Measurements from ENCODE around the gene TOX2. TPM values are rescaled to one million over a fixed set of nuclear protein-coding genes. Genes with fewer than 3 reads are reported as not detected.

TOX2 gene
- total RNA-seq, 1 experiment from 2014 or later: 25.4 TPM

GRCh38 chr20:43916073-43916880 is 1.6 kb downstream of the TOX2 start:
- DNase-seq (ENCODE audit: low read depth): peak; percentile 81

DNA sequence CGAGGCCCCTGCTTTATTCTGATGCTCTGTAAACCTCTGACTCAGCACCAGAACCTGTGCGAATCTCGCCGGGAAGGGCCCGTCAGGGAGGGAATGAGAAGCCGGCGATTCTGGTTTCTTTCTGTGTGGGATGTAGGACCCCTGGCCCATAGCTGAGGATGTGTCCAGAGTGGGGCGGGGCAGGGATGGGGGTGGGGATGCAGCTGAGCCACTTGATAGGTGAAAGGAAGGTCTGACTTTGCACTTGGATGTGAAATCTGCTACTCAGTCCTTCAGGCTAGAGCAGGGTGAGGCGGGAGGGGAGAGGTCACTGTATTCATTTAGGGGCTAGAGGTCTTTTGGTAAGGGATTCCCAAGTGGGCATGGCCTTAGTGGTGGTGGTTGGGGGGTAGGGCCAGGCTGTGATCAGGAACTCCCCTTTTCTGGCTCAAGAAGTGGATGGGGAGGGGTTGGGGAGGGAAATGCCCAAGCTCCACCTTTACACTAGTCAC is 2.3 kb downstream of the TOX2 start:
- peak; percentile 57 for DNase-seq (ENCODE audit: low read depth)

DNA sequence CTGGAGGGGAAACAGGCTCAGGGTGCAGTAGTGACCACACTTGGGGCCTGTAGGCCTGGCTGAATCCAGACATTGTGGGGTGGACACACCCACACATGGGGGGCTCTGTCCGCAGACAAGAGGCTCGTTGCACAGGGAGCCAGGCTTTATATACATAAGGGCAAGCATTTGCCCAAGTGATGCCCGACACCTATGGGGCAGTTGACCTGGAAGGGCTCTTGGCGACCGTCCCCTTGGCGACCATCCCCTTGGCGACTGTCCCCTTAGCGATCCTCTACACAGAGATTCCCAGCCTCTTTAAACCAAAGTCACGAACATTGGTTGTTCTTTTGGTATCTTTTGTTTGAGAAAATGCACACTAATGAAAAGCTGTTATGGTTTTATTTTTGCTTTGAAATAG is 2.7 kb downstream of the TOX2 start:
- no peak for DNase-seq (ENCODE audit: low read depth)

DNA sequence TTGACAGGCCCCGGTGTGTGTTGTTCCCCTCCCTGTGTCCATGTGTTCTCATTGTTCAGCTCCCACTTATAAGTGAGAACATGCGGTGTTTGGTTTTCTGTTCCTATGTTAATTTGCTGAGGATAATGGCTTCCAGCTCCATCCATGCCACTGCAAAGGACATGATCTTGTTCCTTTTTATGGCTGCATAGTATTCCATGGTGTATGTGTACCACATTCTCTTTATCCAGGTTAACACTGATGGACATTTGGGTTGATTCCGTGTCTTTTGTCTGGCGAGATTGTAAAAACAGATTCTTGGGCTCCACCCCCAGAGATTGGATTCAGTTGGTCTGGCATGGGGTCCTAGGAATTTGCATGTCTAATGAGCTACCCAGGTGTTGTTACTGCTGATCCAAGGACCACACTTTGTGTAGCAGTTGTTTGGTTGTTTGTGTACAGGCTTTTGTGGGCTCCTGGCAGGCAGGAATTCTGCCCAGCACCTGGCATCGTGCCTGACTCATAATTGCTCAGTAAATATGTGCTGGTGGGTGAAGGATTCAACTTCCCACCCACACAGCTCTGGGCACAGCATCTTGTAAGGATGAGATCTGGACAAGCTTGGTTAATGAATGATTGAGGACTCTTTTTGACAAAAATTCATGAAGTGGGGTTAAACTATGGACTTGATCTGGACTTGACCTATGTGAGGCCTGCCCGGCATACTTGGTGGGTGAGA is 5.2 kb downstream of the TOX2 start:
- peak; percentile 53 for DNase-seq (ENCODE audit: low read depth)

DNA sequence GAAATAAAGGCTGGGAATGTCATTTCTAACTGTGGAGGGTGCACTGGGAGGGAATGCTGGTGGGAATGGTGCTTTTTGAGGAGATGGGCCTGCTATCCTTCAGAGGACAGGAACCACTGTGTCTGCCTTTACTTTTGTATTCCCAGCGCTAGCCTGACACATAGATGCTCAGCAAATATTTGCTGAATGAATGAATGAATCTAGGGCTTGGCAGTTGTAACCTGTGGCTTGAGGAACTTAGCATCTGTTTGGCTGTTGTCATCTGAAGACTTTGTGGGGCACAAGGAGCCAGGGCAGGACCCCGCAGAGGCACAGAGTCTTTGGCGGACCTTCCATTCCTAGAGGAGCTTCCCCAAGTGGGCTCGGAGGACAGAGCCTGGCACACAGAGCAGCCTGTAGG is 6.1 kb downstream of the TOX2 start:
- no peak for DNase-seq (ENCODE audit: low read depth)

- DNase-seq (ENCODE audit: low read depth): no peak
Measured at GRCh38 chr20:43921227-43921780, 6.7 kb downstream of the TOX2 start.

DNA sequence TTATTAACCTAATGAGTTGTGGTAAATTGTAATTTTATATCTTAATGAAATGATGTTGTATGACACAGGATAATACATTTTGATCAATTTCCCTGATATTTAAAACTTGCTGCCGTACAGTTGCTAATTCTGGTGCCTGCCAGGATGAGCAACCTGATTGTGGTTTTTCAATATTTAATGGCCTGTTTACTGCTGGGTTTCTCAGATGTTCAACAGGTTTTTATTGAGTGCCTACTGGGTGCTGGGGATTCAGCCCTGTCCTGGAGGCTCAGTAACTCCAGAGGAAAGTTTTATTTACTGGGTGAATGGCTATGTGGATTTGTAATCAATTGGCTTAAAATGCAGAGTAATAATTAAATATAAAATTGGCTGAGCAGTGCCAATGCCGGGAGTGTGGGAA is 8.0 kb downstream of the TOX2 start:
- DNase-seq (ENCODE audit: low read depth): no peak

DNA sequence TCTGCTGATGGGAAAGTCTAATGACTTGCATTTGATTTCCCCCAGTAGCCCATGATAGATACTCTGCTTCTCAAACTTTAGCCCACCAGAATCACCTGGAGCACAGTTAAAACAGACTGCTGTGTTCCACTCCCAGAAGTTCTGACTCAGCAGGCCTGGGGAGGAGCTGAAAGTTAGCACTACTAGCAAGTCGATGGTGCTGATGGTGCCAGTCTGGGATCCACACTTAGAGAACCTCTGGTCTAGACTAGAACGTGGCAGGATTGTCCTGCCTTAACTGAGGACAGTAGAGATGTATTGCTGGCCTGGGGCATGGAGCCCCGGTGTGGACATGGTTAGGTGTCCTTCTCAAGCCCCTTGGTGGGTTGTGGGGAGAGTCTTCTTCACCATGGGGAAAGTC is 8.7 kb downstream of the TOX2 start:
- DNase-seq (ENCODE audit: low read depth): no peak

DNA sequence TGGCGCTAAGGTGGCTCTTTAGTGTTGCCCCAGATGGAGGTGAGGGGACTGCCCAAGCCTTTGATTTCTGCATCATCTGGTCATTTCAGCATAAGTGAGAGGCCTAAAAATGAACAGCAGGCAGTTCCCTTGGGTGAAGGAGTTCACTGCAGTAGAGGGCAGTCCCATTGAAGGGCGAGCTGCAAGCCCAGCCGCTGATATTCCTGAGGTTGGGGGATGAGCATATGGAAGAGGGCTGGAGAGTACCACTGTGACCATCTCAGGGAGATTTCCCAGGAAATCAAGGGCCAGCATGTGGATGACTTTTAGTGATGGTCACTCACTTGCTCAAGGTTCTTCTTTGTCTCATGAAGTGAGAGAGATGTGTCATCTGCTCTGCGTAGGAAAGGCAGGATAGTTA is 9.3 kb downstream of the TOX2 start:
- DNase-seq (ENCODE audit: low read depth): no peak

GRCh38 chr20:43925215-43925614 is 10.6 kb downstream of the TOX2 start:
- DNase-seq (ENCODE audit: low read depth): peak; percentile 92

- DNase-seq (ENCODE audit: low read depth): peak; percentile 88
Measured at GRCh38 chr20:43925801-43926200, 11.1 kb downstream of the TOX2 start.

GRCh38 chr20:43926287-43927050 is 11.8 kb downstream of the TOX2 start:
- DNase-seq (ENCODE audit: low read depth): no peak

GRCh38 chr20:43931976-43932375 is 17.3 kb downstream of the TOX2 start:
- no peak for DNase-seq (ENCODE audit: low read depth)

DNA sequence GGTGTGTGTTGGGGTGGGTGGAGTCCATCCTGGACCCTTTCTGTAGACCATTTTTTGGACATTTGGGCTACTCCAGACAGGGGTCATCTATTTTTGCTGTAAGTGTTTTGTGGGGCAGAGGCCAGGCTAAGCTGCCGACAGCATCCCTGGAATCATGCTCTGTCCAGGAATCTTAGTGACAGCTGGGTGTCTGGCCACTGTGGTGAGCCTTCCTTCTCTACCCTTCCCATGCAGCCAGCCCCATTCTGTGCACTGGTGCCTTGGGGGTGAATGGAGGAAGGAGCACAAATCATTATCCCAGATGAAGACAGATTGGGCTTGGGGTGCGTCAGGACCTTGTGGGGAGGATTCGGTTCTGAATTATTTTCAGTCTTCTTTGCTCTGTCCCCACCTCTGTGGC is 20.2 kb downstream of the TOX2 start:
- DNase-seq (ENCODE audit: low read depth): no peak

GRCh38 chr20:43936104-43936770 is 21.6 kb downstream of the TOX2 start:
- DNase-seq (ENCODE audit: low read depth): peak; percentile 89

DNA sequence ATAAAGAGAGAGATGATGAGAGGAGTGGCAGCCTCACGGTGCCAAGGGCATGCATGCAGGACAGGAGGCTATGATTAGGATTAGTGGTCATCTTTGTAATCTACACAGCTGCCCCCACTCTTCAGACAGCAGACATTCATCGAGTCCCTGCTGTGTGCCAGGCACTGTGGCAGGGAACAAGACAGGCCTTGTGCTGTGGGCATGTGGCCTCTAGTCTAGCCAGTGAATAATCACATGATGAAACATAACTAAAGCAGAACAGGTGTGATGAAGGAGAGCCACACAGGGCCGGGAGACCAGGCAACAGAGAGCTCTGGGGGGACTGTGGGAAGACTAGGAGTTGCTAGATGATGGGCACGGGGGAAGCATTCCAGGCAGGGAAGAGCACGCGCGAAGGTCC is 22.2 kb downstream of the TOX2 start:
- no peak for DNase-seq (ENCODE audit: low read depth)

DNA sequence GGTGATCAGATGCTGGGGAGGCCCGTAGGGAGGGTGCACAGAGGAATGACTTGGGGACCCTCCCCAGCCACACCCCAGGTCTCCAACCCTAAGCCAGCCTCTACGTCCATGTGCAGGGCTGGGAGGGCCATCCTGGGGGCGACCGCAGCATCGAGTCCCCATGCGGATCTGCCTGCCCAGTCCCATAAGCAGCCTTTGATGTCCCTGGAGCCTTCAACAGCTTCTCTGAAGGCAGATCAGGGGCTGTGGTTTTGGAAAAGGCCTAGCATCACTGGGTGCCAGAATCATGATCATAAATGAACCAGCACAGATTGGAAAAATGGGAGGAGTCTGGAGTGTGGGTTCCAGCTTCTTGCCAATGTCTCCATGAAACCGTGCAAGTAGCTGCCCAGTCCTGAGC is 22.9 kb downstream of the TOX2 start:
- DNase-seq (ENCODE audit: low read depth): peak; percentile 91

- DNase-seq (ENCODE audit: low read depth): no peak
Measured at GRCh38 chr20:43938017-43938655, 23.5 kb downstream of the TOX2 start.

DNA sequence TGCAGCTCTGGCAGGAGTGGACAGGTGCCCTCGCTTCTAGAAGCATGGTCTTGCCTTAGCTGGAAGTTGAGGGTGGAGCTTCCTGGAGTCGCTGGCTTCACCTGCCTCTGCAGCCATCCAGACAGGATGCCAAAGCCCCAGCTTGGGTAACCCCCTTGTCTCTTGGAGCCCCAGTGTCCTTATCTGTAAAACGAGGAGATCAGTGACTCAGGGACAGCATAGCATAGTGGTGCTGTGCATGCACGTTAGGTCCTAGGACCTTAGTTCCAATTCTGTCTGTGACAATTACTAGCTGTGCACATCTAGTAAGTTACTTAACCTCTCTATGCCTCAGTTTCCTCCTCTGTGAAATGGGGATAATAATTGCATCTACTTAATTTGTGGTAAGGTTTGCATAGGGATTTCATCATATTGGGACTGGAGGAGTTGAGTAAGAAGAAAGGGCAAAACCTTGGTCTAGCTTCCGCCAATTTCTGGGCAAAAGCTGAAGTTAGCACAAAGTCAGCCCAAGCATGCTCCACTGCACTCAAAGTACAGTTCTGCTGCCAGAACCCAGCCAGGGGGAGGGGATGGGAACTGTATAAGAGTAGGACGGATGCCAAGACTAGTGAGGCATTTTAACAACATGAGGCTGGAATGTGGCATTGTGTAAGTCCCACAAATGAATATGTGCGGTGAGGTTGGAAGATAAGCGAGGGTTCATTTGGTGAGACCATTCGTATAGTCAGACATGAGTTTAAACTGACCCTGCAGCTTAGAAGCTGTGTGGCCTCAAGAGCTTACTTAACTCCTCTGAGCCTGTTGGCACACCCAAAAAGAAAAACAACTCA is 24.5 kb downstream of the TOX2 start:
- DNase-seq (ENCODE audit: low read depth): peak; percentile 100

GRCh38 chr20:43939762-43940121 is 25.1 kb downstream of the TOX2 start:
- peak; percentile 87 for DNase-seq (ENCODE audit: low read depth)

Data from RPMI7951 (cell line).